Measurements from ENCODE around the gene IFNB1.

IFNB1 gene

GRCh38 chr9:21096172-21096900 lies 18.6 kb upstream of the IFNB1 start:
- DNase-seq (ENCODE audit: insufficient read length, low spot score) (peak; percentile 8), FAIRE-seq (peak; percentile 86)
- TF ChIP-seq TAF1 (IDR thresholded peaks at IDR 0.05; ENCODE audit: low read depth, low read length) (no peak), POLR2A (IDR thresholded peaks at IDR 0.05; ENCODE audit: low read depth, low read length) (no peak), POU2F2 (IDR thresholded peaks at IDR 0.05; ENCODE audit: low read depth, low read length) (no peak), POLR2AphosphoS5 (IDR thresholded peaks at IDR 0.05; ENCODE audit: low read depth, low read length) (no peak), PAX5 (IDR thresholded peaks at IDR 0.05; ENCODE audit: insufficient read depth, low read length, severe bottlenecking) (no peak), SPI1 (IDR thresholded peaks at IDR 0.05; ENCODE audit: low read depth, low read length) (no peak)

- DNase-seq (ENCODE audit: insufficient read length, low spot score) (no peak), FAIRE-seq (no peak)
- TF ChIP-seq POLR2A (IDR thresholded peaks at IDR 0.05; ENCODE audit: low read depth, low read length), result no peak
- TF ChIP-seq TAF1 (IDR thresholded peaks at IDR 0.05; ENCODE audit: low read depth, low read length), result no peak
- no peak for TF ChIP-seq PAX5 (IDR thresholded peaks at IDR 0.05; ENCODE audit: insufficient read depth, low read length, severe bottlenecking)
- TF ChIP-seq SPI1 (IDR thresholded peaks at IDR 0.05; ENCODE audit: low read depth, low read length), result no peak
- no peak for TF ChIP-seq POU2F2 (IDR thresholded peaks at IDR 0.05; ENCODE audit: low read depth, low read length)
- no peak for TF ChIP-seq POLR2AphosphoS5 (IDR thresholded peaks at IDR 0.05; ENCODE audit: low read depth, low read length)
Measured at GRCh38 chr9:21095561-21095960, 17.8 kb upstream of the IFNB1 start.

DNA sequence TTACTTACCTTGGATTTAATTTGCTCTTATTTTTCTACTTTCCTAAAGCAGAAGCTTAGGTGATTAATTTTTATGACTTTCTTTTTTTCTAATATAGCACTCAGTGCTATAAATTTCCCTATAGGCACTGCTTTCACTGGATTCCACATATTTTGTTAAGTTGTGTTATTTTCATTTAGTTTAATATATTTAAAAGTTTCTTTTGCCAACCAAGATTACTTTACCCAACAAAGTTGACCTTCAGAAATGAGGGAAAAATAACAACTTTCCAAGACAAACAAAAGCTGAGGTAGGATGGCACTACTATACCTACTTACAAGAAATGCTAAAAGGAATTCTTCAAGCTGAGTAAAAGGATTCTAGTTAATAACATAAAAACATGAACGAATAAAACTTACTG lies 8.8 kb upstream of the IFNB1 start:
- DNase-seq (ENCODE audit: insufficient read length, low spot score), result no peak
- TF ChIP-seq POLR2AphosphoS5 (IDR thresholded peaks at IDR 0.05; ENCODE audit: low read depth, low read length) (no peak), POU2F2 (IDR thresholded peaks at IDR 0.05; ENCODE audit: low read depth, low read length) (no peak), POLR2A (IDR thresholded peaks at IDR 0.05; ENCODE audit: low read depth, low read length) (no peak), SPI1 (IDR thresholded peaks at IDR 0.05; ENCODE audit: low read depth, low read length) (no peak), PAX5 (IDR thresholded peaks at IDR 0.05; ENCODE audit: insufficient read depth, low read length, severe bottlenecking) (no peak), TAF1 (IDR thresholded peaks at IDR 0.05; ENCODE audit: low read depth, low read length) (no peak)
- FAIRE-seq, result no peak

GRCh38 chr9:21085005-21085404 lies 7.3 kb upstream of the IFNB1 start:
- FAIRE-seq, result no peak
- DNase-seq (ENCODE audit: insufficient read length, low spot score), result no peak
- no peak for TF ChIP-seq POU2F2 (IDR thresholded peaks at IDR 0.05; ENCODE audit: low read depth, low read length)

DNA sequence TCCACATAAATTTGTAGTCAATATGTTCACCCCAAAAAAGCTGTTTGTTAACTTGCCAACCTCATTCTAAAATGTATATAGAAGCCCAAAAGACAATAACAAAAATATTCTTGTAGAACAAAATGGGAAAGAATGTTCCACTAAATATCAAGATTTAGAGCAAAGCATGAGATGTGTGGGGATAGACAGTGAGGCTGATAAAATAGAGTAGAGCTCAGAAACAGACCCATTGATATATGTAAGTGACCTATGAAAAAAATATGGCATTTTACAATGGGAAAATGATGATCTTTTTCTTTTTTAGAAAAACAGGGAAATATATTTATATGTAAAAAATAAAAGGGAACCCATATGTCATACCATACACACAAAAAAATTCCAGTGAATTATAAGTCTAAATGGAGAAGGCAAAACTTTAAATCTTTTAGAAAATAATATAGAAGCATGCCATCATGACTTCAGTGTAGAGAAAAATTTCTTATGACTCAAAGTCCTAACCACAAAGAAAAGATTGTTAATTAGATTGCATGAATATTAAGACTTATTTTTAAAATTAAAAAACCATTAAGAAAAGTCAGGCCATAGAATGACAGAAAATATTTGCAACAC lies 6.6 kb upstream of the IFNB1 start:
- DNase-seq (ENCODE audit: insufficient read length, low spot score), result no peak
- TF ChIP-seq POLR2A (IDR thresholded peaks at IDR 0.05; ENCODE audit: low read depth, low read length) (no peak), TAF1 (IDR thresholded peaks at IDR 0.05; ENCODE audit: low read depth, low read length) (no peak), POU2F2 (IDR thresholded peaks at IDR 0.05; ENCODE audit: low read depth, low read length) (no peak), POLR2AphosphoS5 (IDR thresholded peaks at IDR 0.05; ENCODE audit: low read depth, low read length) (no peak), SPI1 (IDR thresholded peaks at IDR 0.05; ENCODE audit: low read depth, low read length) (no peak), PAX5 (IDR thresholded peaks at IDR 0.05; ENCODE audit: insufficient read depth, low read length, severe bottlenecking) (no peak)
- no peak for FAIRE-seq

- DNase-seq (ENCODE audit: insufficient read length, low spot score), result no peak
- peak; percentile 67 for FAIRE-seq
- no peak for TF ChIP-seq TAF1 (IDR thresholded peaks at IDR 0.05; ENCODE audit: low read depth, low read length)
Measured at GRCh38 chr9:21082671-21083070, 4.9 kb upstream of the IFNB1 start.

DNA sequence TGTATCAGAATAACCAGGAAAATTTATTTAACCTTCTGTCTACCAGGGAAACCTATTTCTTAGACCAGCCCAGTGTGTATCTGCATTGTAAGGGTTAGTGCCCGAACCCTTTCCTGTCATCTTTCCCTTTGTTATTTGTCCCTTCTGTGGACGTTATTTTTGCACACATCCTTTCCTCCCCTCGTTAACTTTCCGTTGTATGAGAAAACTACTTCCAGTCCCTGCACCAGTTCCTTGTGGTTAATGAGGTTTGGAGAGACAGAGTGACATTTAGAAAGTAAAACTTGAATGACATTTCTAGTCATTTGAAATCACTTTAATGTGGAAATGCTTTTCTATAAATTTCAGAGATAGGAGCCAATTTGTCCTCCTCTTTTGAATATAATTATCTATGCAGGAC lies 4.3 kb upstream of the IFNB1 start:
- FAIRE-seq (no peak), DNase-seq (ENCODE audit: insufficient read length, low spot score) (no peak)
- TF ChIP-seq POLR2A (IDR thresholded peaks at IDR 0.05; ENCODE audit: low read depth, low read length) (no peak), SPI1 (IDR thresholded peaks at IDR 0.05; ENCODE audit: low read depth, low read length) (no peak), TAF1 (IDR thresholded peaks at IDR 0.05; ENCODE audit: low read depth, low read length) (no peak), POU2F2 (IDR thresholded peaks at IDR 0.05; ENCODE audit: low read depth, low read length) (no peak), POLR2AphosphoS5 (IDR thresholded peaks at IDR 0.05; ENCODE audit: low read depth, low read length) (no peak), PAX5 (IDR thresholded peaks at IDR 0.05; ENCODE audit: insufficient read depth, low read length, severe bottlenecking) (no peak)

DNA sequence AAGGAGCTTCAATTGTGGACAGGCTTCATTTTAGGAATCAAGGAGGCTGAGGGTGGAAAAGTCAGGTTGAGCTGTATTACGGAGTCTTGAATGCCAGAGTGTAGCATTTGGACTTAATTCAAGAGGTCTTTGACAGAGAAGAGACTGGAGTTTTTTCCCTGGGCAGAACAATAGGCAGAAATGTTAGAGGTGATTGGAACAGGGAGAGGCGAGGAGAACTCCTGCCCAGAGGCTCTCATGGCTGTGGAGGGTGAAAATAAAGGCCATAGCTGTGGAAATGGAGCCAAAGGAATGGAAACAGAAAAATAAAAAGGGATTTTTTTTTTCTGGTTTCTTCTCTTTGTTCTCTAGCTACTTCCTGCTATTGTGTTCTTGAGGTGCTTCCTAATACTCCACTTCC lies 3.7 kb upstream of the IFNB1 start:
- TF ChIP-seq SPI1 (IDR thresholded peaks at IDR 0.05; ENCODE audit: low read depth, low read length) (no peak), TAF1 (IDR thresholded peaks at IDR 0.05; ENCODE audit: low read depth, low read length) (no peak), POU2F2 (IDR thresholded peaks at IDR 0.05; ENCODE audit: low read depth, low read length) (no peak)
- FAIRE-seq (no peak), DNase-seq (ENCODE audit: insufficient read length, low spot score) (no peak)

DNA sequence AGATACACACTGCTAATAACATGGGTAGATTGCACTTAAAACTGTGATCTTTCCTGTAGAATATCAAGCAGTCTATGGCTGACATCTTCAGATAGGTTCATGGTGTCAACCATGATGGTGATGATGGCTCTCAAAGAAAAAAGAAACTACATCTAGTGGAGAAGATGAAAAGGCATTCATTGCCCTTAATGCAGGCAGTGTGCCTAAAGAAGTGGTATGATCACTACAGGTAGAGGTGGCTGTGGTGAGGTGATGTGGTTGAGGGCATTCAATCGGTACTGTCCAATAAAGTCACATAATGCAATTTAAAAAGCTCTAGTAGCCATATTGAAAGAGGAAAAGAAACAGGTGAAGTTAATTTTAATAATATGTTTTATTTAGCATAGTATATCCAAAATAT lies 3.1 kb upstream of the IFNB1 start:
- FAIRE-seq (no peak), DNase-seq (ENCODE audit: insufficient read length, low spot score) (no peak)
- TF ChIP-seq POLR2A (IDR thresholded peaks at IDR 0.05; ENCODE audit: low read depth, low read length), result no peak

DNA sequence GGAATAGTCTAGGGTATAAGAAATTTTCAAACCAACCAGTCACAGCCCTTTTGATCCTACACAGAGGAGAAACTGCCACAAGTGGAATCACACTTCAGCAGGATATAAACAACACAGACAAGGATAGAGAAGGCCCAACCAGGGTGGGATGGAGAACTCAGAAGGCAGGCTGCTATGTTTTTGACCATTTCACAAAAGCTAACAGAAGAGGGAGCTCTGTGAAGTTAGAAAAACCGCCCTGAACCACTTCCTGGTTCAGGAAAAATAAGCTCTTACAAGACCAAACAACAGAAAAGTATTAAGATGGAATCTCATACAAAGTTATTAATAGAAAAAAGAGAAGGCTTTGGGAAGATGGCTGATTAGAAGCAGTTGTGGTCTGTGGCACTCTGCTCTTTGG lies 960 bp upstream of the IFNB1 start:
- DNase-seq (ENCODE audit: insufficient read length, low spot score) (no peak), FAIRE-seq (no peak)
- no peak for TF ChIP-seq SPI1 (IDR thresholded peaks at IDR 0.05; ENCODE audit: low read depth, low read length)
- no peak for TF ChIP-seq POLR2AphosphoS5 (IDR thresholded peaks at IDR 0.05; ENCODE audit: low read depth, low read length)
- TF ChIP-seq PAX5 (IDR thresholded peaks at IDR 0.05; ENCODE audit: insufficient read depth, low read length, severe bottlenecking), result no peak
- no peak for TF ChIP-seq POU2F2 (IDR thresholded peaks at IDR 0.05; ENCODE audit: low read depth, low read length)
- no peak for TF ChIP-seq TAF1 (IDR thresholded peaks at IDR 0.05; ENCODE audit: low read depth, low read length)
- TF ChIP-seq POLR2A (IDR thresholded peaks at IDR 0.05; ENCODE audit: low read depth, low read length), result no peak

Measured in GM12891 (cell line).